Stimulated activated CD4-positive, alpha-beta T cell treated with anti-CD3 and anti-CD28 coated beads, Interleukin-12 subunit alpha, Interleukin-12 subunit beta, amount 100 ng/mL, for 24 hours (primary cell): ENCODE measurements around the gene SBK3.
"Not testable (repeated sequence)": the region's sequence is repeated elsewhere in the genome, so short reads cannot be mapped to it uniquely, and the experiment has no call there.

Experiments used
- DNase-seq, 2 experiments: peaks; one replicate each; pipeline ENCODE4 v3.0.0-alpha.2; 2020; ENCODE audit warnings: low read depth in 2 of 2

SBK3 gene

DNA sequence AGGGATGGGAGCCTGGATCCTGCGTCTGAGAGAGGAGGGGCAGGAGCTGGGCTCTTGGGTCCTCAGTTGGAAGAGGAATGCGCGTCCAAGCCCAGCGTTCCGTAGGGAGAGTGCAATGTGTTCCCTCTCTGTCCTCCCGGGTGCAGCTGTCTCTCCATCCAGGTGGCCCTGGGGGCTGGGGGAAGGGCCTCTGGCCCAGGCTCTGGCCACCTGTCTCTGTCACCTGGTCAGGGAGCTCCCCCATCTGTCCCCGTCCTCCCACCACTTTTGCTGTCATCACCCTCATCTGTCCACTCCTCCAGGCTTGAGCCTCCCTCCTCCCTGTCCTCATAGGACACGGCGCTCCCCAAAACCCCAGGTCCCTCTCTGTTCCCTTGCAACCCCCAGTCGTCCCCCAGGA lies 4.7 kb downstream of the SBK3 start:
- no peak for DNase-seq

DNA sequence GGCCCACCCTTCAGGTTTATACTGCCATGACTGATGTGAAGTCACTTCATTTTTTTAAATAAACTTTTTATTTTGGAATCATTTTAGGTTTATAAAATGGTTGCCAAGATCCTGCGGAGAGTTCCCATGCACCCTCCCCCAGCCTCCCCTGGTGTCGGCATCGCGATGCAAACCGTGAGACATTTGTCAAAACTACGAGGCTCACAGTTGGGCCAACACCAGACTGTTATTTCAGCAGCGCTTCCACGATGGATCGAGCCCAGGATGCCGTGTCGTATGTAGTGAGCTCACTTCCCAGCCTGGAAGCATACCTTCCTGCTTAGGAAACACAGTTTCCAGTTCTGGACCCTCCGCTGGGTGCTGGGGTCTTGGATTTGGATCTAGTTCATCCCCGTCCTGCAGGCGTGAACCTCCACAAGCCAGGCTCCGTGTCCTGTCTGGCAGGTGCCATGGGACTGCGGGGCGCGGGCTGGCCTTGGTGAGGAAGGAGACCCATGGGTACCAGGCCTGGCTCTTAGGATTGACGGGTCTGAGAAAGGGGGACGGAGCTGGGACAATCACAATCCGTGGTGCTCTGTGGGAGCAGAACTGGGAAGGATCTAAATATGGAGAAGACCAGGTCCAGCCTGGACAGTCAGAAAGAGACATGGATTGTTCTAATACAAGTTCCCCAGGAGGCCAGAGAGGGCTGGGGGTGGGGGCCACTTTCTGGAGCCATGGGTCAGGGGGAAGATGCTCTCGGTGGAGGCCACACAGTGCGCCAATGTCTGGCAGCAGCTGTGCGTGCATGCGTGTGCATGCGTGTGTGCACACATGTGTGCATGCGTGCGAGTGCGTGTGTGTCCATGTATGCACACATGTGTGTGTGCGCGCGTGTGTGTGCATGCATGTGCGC lies 6.0 kb downstream of the SBK3 start:
- DNase-seq: no peak

GRCh38 chr19:55538132-55538531 lies 7.2 kb downstream of the SBK3 start:
- DNase-seq: no peak

DNA sequence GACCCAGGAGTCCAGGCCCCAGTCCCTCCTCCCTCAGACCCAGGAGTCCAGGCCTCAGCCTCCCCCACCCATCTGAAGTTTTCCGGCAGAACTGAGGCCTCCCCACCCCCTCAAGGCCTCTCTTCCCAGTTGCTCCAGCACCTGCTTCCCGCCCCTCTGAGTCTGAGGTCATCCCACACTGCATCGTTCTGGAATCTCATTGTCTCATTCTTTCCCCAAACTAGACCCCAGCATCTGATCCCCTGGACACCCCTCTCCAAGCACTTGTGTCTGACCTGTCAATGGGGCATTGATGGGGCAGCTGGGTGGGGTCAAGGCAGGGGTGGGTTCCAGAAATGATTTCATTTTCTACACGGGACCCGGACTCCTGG lies 7.6 kb downstream of the SBK3 start:
- no peak for DNase-seq

GRCh38 chr19:55536951-55537740 lies 8.2 kb downstream of the SBK3 start, which contains the start of gene SBK2:
Gene SBK2, minus strand, starts transcription at chr19:55537133. Its CDS starts 839 bp downstream, at chr19:55536294.
- DNase-seq: no peak

GRCh38 chr19:55536366-55536765 lies 9.0 kb downstream of the SBK3 start:
- DNase-seq: no peak

GRCh38 chr19:55535965-55536350 lies 9.4 kb downstream of the SBK3 start:
- DNase-seq: no peak

DNA sequence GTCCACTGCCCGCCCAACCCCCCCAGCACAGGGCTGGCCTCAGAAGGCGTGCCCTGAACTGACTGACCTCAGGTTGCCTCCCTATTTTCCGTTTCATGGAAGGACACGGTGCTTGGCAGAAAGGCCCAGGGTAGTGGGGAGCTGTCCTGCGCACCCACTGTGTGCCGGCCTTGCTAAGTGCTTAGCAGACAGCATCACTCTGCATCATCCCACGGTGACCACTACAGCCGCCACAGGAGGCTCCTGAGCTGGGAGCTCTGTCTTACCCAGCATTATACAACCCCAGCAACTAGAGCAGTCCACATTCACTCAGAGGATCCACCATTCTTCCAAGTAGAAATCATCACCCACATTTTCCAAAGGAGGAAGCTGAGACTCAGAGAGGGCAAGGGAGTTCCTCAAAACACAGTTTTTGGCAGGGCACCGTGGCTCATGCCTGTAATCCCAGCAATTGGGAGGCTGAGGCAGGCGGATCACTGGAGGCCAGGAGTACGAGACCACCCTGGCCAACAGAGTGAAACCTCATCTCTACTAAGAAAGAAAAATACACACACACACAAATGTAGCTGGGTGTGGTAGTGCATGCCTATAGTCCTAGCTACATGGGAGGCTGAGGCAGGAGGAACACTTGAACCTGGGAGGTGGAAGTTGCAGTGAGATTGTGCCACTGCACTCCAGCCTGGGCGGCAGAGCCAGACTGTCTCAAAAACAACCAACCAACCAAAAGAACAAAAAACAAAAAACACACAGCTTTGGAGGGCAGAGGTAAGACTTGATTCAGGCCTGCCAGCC lies 10.0 kb downstream of the SBK3 start:
- DNase-seq: no peak

DNA sequence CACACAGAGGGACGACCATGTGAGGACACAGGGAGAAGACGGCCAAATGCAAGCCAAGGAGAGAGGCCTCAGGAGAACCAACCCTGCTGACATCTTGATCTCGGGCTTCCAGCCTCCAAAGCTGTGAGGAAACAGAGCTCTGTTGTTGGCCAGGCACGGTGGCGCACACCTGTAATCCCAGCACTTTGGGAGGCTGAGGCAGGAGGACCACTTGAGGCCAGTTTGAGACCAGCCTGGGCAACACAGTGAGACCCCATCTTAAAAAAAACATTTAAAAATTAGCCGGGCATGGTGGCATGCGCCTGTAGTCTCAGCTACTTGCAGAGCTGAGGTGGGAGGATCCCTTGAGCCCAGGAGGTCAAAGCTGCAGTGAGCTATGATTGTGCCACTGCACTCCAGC lies 11.1 kb downstream of the SBK3 start:
- not testable (repeated sequence) for DNase-seq

DNA sequence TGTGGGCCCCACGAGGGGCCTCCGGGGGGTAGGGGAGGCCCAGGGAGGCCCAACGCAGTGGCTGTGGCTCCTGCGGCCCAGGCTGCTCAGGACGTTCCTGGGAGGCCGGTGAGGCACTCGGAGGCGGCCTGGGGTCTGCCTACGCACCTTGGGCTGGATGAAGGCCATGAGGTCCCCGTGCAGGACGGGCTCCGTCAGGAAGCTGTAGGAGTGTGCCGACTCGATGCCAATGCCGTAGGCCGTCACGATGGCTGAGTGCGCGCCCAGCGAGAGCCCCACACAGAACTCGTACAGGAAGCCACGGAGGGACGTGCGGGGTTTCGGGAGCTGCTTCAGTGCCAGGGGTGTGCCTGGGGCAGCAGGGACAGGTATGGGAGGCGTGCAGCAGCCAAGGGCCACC lies 14.3 kb downstream of the SBK3 start:
- no peak for DNase-seq

DNA sequence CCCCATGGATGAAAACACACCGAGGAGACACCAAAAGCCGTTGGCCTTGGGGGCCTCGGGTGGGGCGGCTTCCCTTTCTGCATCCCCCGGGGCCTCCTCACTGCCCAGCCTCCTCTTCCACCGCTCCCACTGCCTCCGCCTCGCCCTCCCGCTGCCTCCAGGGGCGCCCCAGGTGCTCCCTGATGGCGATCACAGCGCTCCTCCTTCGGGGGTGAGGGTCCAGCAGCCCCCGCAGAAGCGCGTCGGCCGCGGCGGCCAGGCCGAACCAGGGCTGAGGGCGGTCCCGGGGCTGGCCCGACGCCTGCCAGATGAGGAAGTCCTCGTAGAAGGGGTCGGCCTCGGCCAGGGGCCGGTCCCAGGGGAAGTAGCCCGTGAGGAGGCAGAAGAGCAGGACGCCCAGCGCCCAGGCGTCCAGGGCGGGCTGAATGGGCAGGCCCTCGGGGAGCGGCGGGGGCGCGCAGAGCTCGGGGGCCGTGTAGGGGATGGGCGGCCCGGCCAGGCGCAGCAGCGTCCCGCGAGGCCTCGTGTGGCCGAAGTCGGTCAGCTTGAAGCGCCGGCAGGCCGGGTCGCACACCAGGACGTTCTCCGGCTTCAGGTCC lies 15.6 kb downstream of the SBK3 start:
- no peak for DNase-seq

DNA sequence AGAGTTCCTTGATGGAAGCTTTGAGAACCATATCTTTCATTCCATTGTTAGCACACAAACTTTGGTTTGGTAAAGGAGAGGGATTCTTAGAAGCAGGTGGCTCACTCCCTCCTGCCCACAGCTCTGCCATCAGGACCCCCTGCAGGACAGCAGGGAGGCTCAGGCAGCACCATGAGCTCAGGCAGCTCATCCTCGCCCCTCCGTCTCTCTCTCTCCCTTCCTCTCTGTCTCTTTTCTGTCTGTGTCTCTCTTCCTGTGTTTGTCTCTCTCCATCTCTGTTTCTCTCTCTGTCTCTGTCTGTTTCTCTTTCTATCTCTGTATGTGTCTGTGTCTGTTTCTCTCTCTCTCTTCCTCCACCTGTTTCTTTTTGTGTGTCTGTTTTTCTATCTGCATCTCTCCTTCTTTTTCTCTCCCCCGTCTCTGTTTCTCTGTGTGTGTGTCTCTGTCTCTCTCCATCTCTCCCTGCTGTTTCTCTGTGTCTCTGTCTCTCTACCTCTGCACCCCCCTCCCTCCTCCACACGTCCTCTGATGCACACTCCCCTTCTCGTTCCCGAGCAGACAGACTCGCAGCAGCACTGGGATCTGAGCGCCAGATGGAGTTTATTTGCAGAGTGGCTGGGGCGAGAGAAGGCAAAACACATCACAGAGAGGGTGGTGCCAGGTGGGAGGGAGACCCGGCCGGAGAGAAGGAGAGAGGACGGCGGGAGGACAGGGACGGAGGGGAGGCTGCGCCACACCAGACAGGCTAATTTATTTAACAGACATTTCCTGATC lies 17.1 kb downstream of the SBK3 start:
- no peak for DNase-seq

DNA sequence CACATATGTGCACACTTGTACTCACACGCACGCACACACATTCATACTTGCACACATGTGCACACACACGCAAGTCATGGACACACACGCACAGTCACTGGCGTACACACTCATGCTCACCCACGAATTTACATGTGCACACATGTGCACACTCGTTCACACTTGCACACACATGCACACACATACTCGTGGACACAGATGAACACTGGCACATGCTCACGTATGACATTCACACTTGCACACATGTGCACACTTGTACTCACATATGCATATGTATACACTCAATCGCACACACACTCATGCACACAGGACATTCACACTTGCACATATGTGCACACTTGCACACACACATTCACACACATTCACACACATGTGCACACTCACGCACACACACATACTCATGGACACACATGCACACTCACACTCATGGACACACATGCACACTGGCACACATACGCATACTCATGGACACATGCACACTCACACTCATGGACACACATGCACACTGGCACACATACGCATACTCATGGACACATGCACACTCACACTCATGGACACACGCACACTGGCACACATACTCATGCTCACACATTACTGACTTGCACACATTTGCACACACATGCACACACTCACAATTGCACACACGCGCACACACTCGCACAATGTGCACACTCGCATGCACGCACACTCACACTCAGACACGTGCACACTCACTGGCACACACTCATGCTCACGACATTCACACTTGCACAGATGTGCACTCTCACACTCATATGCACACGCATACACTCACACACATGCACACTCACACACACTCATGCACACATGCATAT lies 17.9 kb downstream of the SBK3 start:
- no peak for DNase-seq

DNA sequence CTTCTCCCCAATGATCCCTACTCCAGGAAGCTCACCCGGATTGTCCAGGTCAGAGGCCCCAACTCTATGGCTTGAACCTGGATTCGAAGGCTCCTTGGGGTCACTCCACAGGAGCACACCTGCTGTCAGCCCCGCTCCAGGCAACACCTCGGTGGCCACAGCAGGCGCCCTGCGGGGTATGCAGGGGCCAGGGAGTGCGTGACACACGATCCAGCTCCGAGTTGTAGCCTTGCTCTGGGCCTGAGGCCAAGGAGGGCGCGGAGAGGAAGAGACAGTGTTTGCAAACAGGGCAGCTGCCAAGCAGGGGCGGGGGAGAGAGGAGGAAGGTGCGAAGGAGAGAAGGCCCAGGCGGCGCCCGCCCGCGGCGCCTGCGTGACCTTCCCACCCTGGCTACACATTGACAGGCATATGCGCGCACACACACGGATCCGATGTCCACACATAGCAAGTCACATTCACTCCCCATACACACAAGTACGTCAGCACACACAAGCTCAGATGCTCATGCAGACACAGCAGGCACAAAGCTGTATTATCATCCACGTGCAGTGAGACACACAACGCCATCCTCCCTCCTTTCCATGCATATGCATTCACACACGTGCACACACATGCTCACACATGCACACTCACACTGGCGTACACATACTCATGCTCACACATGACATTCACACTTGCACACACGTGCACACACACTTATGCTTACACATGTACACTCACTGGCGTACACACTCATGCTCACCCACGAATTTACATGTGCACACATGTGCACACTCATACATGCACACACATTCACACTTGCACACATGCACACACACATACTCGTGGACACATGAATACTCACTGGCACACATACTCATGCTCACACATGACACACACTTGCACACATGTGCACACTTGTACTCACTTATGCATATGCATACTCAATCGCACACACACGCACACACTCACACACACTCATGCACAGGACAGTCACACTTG lies 18.8 kb downstream of the SBK3 start:
- no peak for DNase-seq

DNA sequence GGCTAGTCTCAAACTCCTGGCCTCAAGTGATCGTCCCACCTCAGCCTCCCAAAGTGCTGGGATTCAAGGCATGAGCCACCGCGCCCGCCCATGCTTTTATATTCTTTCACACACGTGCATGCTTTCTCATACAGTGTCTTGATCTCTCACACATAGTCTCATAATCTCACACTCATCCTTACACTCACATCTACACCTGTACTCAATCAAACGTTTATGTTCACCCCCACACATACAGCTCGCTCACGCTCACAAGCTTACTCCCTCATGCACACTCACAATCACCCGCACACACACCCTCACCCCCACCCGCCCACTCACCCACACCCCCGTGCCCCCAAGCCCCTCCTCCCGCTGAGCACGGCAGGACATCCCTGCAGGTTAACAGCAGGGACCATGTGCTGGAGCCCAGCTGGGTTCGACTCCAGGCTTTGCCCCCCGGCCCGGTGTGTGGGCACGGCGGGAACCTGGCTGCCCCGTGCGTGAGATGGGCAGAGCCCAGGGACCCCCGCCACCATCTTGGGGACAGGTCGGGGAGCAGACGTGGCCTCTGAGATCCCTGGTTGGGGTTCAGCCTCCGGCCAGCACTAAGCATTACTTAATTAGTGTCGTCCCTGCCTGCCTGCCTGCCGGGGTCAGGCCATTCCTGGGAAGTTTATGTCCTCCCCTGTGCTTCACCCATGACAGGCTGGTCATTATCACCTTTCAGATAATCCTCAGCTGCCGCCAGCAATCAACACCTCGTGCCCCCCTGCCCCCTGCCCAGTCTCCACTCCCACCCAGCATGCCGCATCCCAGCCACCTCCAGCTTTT lies 19.8 kb downstream of the SBK3 start:
- no peak for DNase-seq

DNA sequence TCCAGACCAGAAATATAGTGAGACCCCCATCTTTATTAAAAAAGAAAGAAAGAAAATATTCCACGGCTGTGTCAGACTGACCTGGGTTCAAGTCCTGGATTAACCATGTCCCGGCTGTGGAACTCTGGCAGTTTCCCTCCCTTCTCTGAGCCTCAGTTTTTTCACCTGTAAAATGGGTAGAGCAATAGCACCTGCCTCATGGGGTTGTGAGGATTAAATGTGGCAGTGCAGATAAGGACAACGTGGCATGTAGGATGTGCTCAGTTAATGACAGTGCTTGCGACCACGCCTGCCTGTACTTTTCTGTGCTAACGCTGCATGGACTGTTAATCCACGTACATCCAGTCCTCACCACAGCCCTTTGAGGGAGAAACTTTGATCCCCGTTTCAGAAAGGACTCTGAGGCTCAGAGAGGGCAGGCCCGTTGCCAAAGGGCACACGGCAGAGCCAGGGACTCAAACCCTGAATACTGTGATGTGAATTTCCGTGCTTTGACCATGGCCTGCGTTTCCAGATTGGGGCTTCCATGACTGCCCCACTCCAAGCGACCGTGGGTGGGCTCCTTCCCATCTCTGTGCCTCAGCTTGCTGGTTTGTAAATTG lies 24.6 kb downstream of the SBK3 start:
- DNase-seq: no peak

DNA sequence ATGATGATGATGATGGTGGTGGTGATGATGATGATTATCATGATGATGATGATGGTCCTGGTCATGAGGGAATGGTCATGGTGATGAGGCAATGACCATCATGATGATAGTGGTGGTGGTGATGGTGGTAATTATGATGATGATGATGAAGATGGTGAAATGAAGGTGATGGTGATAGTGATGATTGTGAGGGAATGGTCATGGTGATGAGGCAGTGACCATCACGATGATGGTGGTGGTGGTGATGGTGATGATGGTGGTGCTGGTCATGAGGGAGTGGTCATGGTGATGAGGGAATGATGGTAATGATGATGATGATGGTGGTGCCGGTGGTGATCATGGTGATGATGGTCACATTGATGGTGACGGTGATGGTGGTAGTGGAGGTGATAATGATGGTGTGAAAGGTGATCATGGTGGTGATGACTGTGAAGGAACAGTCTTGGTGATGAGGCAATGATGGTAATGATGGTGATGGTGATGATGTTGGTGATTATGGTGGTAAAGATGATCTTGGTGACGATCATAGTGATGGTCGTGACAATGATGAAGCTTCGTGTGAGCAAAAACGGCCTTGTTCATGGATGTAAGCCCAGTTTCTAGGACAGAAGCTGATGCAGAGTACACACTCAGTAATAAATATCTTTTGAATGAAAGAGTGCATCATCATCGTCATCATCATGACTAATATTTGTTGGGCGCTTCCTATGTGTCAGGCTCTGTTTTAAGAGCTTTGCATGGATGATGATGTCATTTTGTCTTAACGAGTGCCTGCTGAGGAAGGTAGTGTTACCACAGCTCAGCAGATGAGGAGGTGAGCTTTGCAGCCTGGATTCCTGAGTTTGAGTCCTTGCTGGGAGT lies 25.7 kb downstream of the SBK3 start:
- DNase-seq: no peak
